Measurements from ENCODE around the gene FAM193A.
A peak's percentile ranks its signal among the peaks of the same experiment; 100 is the strongest.

FAM193A gene

DNA sequence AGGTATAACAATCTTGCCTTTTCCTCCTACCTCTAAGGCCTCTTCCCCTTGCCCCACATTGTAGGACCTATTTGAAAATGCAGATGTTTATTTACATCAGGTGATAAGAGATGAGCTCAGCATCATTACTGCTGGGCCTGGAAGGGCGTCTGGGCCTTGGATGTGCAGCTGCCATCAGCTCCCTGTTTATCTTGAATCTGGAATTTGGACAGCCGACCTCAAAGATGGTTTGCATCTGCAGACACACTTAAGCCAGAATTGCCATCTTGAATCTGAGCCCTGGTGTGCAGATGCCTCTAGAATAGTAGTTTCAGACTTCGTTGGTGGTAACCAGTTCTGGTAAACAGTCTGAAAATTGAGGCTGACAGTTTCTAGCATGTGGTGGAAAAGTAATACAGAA is 59.0 kb downstream of the FAM193A start:
- Histone ChIP-seq H3K27ac (ENCODE audit: poor library complexity, severe bottlenecking) (no peak overlapping the region), H3K4me1 (ENCODE audit: insufficient read depth, poor library complexity, severe bottlenecking) (no peaks in the 10 kb centered on the region)

GRCh38 chr4:2595952-2596552 is 59.6 kb downstream of the FAM193A start:
- TF ChIP-seq CTCF (IDR thresholded peaks at IDR 0.05; ENCODE audit: poor library complexity, severe bottlenecking) = no peak

More for the DNA sequence above, 59.0 kb downstream of the FAM193A start:
- peaks cover 13% of the 10 kb centered on the region for H3K36me3 ChIP-seq (ENCODE audit: low read depth)
- DNase-seq (ENCODE audit: low spot score) (no peak), ATAC-seq (ENCODE audit: low read depth) (no peak)
- no peaks in the 10 kb centered on the region for H3K27me3 ChIP-seq (ENCODE audit: insufficient read depth, poor library complexity, severe bottlenecking)
- no peak overlapping the region for H3K4me3 ChIP-seq (ENCODE audit: severe bottlenecking)
- H3K9me3 ChIP-seq (ENCODE audit: severe bottlenecking) = no peaks in the 10 kb centered on the region
- no peak for TF ChIP-seq CTCF (IDR thresholded peaks at IDR 0.05; ENCODE audit: poor library complexity, severe bottlenecking)

GRCh38 chr4:2596611-2597010 is 60.2 kb downstream of the FAM193A start:
- Histone ChIP-seq H3K27ac (ENCODE audit: poor library complexity, severe bottlenecking) (no peak overlapping the region), H3K4me3 (ENCODE audit: severe bottlenecking) (no peak overlapping the region), H3K9me3 (ENCODE audit: severe bottlenecking) (no peaks in the 10 kb centered on the region), H3K4me1 (ENCODE audit: insufficient read depth, poor library complexity, severe bottlenecking) (no peaks in the 10 kb centered on the region), H3K27me3 (ENCODE audit: insufficient read depth, poor library complexity, severe bottlenecking) (no peaks in the 10 kb centered on the region), H3K36me3 (ENCODE audit: low read depth) (peaks cover 13% of the 10 kb centered on the region)
- ATAC-seq (ENCODE audit: low read depth) (no peak), DNase-seq (ENCODE audit: low spot score) (no peak)
- no peak for TF ChIP-seq CTCF (IDR thresholded peaks at IDR 0.05; ENCODE audit: poor library complexity, severe bottlenecking)

More at GRCh38 chr4:2595952-2596552, 59.6 kb downstream of the FAM193A start:
- Histone ChIP-seq H3K9me3 (ENCODE audit: severe bottlenecking) (no peaks in the 10 kb centered on the region), H3K27ac (ENCODE audit: poor library complexity, severe bottlenecking) (no peak overlapping the region), H3K4me3 (ENCODE audit: severe bottlenecking) (no peak overlapping the region), H3K4me1 (ENCODE audit: insufficient read depth, poor library complexity, severe bottlenecking) (no peaks in the 10 kb centered on the region), H3K36me3 (ENCODE audit: low read depth) (peaks cover 13% of the 10 kb centered on the region), H3K27me3 (ENCODE audit: insufficient read depth, poor library complexity, severe bottlenecking) (no peaks in the 10 kb centered on the region)
- DNase-seq (ENCODE audit: low spot score) = no peak
- no peak for ATAC-seq (ENCODE audit: low read depth)

- DNase-seq (ENCODE audit: low spot score) (no peak), ATAC-seq (ENCODE audit: low read depth) (peak; percentile 44; the same call in 1 of the 3 replicates)
- Histone ChIP-seq H3K27me3 (ENCODE audit: insufficient read depth, poor library complexity, severe bottlenecking) (no peaks in the 10 kb centered on the region), H3K4me1 (ENCODE audit: insufficient read depth, poor library complexity, severe bottlenecking) (no peaks in the 10 kb centered on the region), H3K9me3 (ENCODE audit: severe bottlenecking) (no peaks in the 10 kb centered on the region), H3K36me3 (ENCODE audit: low read depth) (peaks cover 16% of the 10 kb centered on the region), H3K4me3 (ENCODE audit: severe bottlenecking) (no peak overlapping the region), H3K27ac (ENCODE audit: poor library complexity, severe bottlenecking) (no peak overlapping the region)
- TF ChIP-seq CTCF (IDR thresholded peaks at IDR 0.05; ENCODE audit: poor library complexity, severe bottlenecking) = no peak
These were observed 62.3 kb downstream of the FAM193A start for GRCh38 chr4:2598511-2599303.

DNA sequence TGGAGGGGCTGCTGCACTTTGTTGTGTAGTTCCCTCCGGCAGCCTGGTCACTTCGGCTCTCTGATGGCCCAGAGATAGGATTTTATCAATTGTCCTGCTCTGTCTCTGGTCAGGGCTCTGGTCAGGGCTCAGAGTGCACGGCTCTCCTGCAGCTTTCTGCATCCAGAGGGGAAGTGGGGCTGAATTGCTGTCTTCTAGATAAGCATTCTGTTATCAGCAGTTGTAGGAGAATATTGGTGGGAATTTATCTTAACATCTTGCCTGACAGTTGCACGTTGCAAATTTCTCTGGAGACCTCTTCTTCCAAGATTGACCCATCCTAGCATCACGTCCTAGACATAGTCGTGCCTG is 62.8 kb downstream of the FAM193A start:
- Histone ChIP-seq H3K4me3 (ENCODE audit: severe bottlenecking) (no peak overlapping the region), H3K27me3 (ENCODE audit: insufficient read depth, poor library complexity, severe bottlenecking) (no peaks in the 10 kb centered on the region), H3K9me3 (ENCODE audit: severe bottlenecking) (no peaks in the 10 kb centered on the region), H3K27ac (ENCODE audit: poor library complexity, severe bottlenecking) (no peak overlapping the region), H3K4me1 (ENCODE audit: insufficient read depth, poor library complexity, severe bottlenecking) (no peaks in the 10 kb centered on the region), H3K36me3 (ENCODE audit: low read depth) (peaks cover 22% of the 10 kb centered on the region)
- TF ChIP-seq CTCF (IDR thresholded peaks at IDR 0.05; ENCODE audit: poor library complexity, severe bottlenecking) = no peak
- DNase-seq (ENCODE audit: low spot score) (no peak), ATAC-seq (ENCODE audit: low read depth) (no peak)
